ENCODE results near the gene TFCP2. TPM values are rescaled to one million over a fixed set of nuclear protein-coding genes. Genes with fewer than 3 reads are reported as not detected.

Gene TFCP2
- total and polyA plus RNA-seq, 10 donors: 10.2 to 33.1 (median 24.0) TPM

- H3K27me3 ChIP-seq (replicated peaks in 1 of 7): no peaks in the 10 kb centered on the region
- 87 to 91% (median 90%) methylated on average over 4 to 7 of the region's 7 CpGs for WGBS, 5 donors
- DNase-seq: no peak
- H3K27ac ChIP-seq: no peak overlapping the region
- intact Hi-C loops (cut with DNase I; ENCODE audit: low total_unique reads): no loop called here
- no peak overlapping the region for H3K4me3 ChIP-seq
- no peaks in the 10 kb centered on the region for H3K9me3 ChIP-seq
- no peaks in the 10 kb centered on the region for H3K4me1 ChIP-seq
- no peak for TF ChIP-seq POLR2AphosphoS5 (IDR thresholded peaks at IDR 0.05)
- TF ChIP-seq, protein P1, sequence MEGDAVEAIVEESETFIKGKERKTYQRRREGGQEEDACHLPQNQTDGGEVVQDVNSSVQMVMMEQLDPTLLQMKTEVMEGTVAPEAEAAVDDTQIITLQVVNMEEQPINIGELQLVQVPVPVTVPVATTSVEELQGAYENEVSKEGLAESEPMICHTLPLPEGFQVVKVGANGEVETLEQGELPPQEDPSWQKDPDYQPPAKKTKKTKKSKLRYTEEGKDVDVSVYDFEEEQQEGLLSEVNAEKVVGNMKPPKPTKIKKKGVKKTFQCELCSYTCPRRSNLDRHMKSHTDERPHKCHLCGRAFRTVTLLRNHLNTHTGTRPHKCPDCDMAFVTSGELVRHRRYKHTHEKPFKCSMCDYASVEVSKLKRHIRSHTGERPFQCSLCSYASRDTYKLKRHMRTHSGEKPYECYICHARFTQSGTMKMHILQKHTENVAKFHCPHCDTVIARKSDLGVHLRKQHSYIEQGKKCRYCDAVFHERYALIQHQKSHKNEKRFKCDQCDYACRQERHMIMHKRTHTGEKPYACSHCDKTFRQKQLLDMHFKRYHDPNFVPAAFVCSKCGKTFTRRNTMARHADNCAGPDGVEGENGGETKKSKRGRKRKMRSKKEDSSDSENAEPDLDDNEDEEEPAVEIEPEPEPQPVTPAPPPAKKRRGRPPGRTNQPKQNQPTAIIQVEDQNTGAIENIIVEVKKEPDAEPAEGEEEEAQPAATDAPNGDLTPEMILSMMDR (IDR thresholded peaks at IDR 0.05 in 8 of 11, conservative IDR thresholded peaks at IDR 0.05 in 3 of 11): no peak
- TF ChIP-seq POLR2A (IDR thresholded peaks at IDR 0.05): no peak
- H3K36me3 ChIP-seq: peaks cover 0 to 40% (median 0%) of the 10 kb centered on the region in 6 donors
Observed at GRCh38 chr12:51200156-51200555, 27.2 kb upstream of the TFCP2 start.

- TF ChIP-seq POLR2AphosphoS5 (IDR thresholded peaks at IDR 0.05) (no peak), POLR2A (IDR thresholded peaks at IDR 0.05) (no peak)
- TF ChIP-seq, protein P1 (IDR thresholded peaks at IDR 0.05 in 8 of 11, conservative IDR thresholded peaks at IDR 0.05 in 3 of 11): no peak
- no peak overlapping the region for H3K27ac ChIP-seq
- no peak for DNase-seq
- WGBS, 5 donors: 84 to 95% (median 90%) methylated on average over 9 to 10 of the region's 10 CpGs
- peaks cover 0 to 40% (median 0%) of the 10 kb centered on the region in 6 donors for H3K36me3 ChIP-seq
- no peaks in the 10 kb centered on the region for H3K27me3 ChIP-seq (replicated peaks in 1 of 7)
- no peak overlapping the region for H3K4me3 ChIP-seq
- intact Hi-C loops (cut with DNase I; ENCODE audit: low total_unique reads): no loop called here
- H3K9me3 ChIP-seq: no peaks in the 10 kb centered on the region
- no peaks in the 10 kb centered on the region for H3K4me1 ChIP-seq
Observed at GRCh38 chr12:51199366-51199945, 26.5 kb upstream of the TFCP2 start.

DNA sequence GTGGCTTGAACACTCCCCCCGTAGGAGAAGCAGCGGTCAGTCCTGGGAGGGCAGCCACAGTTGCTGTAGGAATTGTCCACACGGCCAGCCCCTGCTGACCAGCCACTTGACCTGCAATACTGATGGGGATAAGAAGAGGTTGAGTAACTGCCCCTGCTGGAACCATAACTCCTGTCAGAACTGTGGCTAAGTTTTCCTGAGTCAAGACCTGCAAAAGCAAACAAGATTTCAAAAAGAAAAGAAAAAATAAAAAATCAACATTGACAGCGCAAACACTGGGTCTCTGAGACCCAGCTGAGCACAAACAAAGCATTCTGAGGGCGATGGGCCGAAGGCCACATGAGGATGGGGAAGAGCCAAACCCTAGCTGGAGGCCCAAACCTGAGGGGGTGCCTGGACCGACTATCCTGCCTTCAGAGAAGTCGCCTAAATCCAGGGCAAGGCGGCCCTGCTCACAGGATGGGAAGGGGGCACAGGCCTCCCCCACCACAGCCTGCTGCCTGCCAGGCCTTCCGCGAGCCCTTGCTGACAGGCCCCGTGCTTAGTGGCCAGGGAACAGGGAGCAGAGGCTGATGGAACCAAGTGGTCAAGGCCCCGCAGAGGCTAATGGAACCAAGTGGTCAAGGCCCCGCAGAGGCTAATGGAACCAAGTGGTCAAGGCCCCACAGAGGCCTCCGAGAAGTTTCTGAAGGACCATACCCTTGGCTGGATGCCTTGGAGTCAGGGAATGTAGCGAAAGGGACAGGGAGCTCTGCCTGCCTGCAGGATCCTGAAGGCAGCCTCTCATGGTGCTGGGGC, 25.8 kb upstream of the TFCP2 start:
- TF ChIP-seq POLR2AphosphoS5 (IDR thresholded peaks at IDR 0.05): no peak
- TF ChIP-seq, protein P1 (IDR thresholded peaks at IDR 0.05 in 8 of 11, conservative IDR thresholded peaks at IDR 0.05 in 3 of 11): no peak
- Histone ChIP-seq H3K4me3 (no peak overlapping the region), H3K9me3 (no peaks in the 10 kb centered on the region), H3K4me1 (no peaks in the 10 kb centered on the region), H3K27me3 (replicated peaks in 1 of 7) (no peaks in the 10 kb centered on the region), H3K36me3 (peaks cover 0 to 33% (median 0%) of the 10 kb centered on the region in 6 donors), H3K27ac (no peak overlapping the region)
- no peak for DNase-seq
- intact Hi-C loops (cut with DNase I; ENCODE audit: low total_unique reads): no loop called here
- WGBS, 5 donors: 85 to 92% (median 88%) methylated on average over 13 to 16 of the region's 16 CpGs
